A549 (cell line): Measurements from ENCODE around the gene RNF43. TPM values are rescaled to one million over a fixed set of nuclear protein-coding genes. Genes with fewer than 3 reads are reported as not detected.

Source experiments
- ATAC-seq, 2 experiments: fragments of 200-7000 bp in 1 of 2; fragments of >200 bp in 1 of 2; cut with Nextera tagmentation in 1 of 2; cut with Tn5 transposase in 1 of 2; 3 replicates each; pipeline versions ENCODE4 v1.8.0 to v1.9.1; 2018 to 2020; ENCODE audit warnings: mild to moderate bottlenecking in 1 of 2, moderate library complexity in 1 of 2
- CTCF ChIA-PET: fragments of 300-600 bp; sonication (Branson Sonifier 250); formaldehyde crosslinking; extraction: SDS; loops from one replicate; lab custom pipeline; 2021; ENCODE audit warnings: antibody characterized with exemption, inconsistent platforms; lab: Yijun Ruan, JAX
- POLR2A ChIA-PET: fragments of 350-600 bp; formaldehyde crosslinking; extraction: SDS; loops from one replicate; lab custom pipeline; 2021; ENCODE audit warnings: antibody characterized with exemption, inconsistent platforms; lab: Yijun Ruan, JAX
- DNase-seq, 2 experiments: peaks; one replicate each; pipeline versions ENCODE4 v3.0.0 to v3.0.0-alpha.2; 2011 to 2016; ENCODE audit warnings: low read depth in 1 of 2, low spot score in 1 of 2
- FAIRE-seq: peaks from 2 replicates; lab custom pipeline; 2011; peaks lifted over from hg19 to GRCh38; lab: Jason Lieb, UNC
- H3K27ac ChIP-seq, 2 experiments: fragments of >200 bp; sonication (Bioruptor Twin); formaldehyde crosslinking; 3 replicates each; pipeline ENCODE4 v1.5.1; 2016 to 2017
- H3K4me1 ChIP-seq: fragments of >200 bp; sonication (Bioruptor Twin); formaldehyde crosslinking; 3 replicates; pipeline ENCODE4 v1.6.1; 2016
- H3K4me2 ChIP-seq: fragments of >200 bp; sonication (Bioruptor Twin); formaldehyde crosslinking; 3 replicates; pipeline ENCODE4 v1.6.1; 2016
- H3K4me3 ChIP-seq: fragments of >200 bp; sonication (Bioruptor Twin); formaldehyde crosslinking; 3 replicates; pipeline ENCODE4 v1.5.1; 2016
- H3K9me3 ChIP-seq: fragments of >200 bp; sonication (Bioruptor Twin); formaldehyde crosslinking; 3 replicates; pipeline ENCODE4 v1.6.1; 2016
- CTCF ChIP-seq: fragments of >200 bp; sonication (Bioruptor Twin); formaldehyde crosslinking; IDR thresholded peaks from 3 replicates; pipeline ENCODE4 v1.5.1; 2016
- EHMT2 ChIP-seq: fragments of 200-600 bp; sonication (generic); IDR thresholded peaks from 2 replicates; pipeline ENCODE4 v1.6.1; 2016; ENCODE audit warnings: antibody characterized with exemption, low read depth, mild to moderate bottlenecking, moderate library complexity
- ELK1 ChIP-seq: fragments of 150-350 bp; IDR thresholded peaks from 2 replicates; pipeline ENCODE4 v1.6.1; 2014; ENCODE audit warnings: low read depth, mild to moderate bottlenecking, low read length
- FOSB ChIP-seq: fragments of 250-450 bp; sonication (Bioruptor Pico); IDR thresholded peaks from 2 replicates; pipeline ENCODE4 v1.5.0; 2020; ENCODE audit warnings: mild to moderate bottlenecking, moderate library complexity
- FOSL2 ChIP-seq, 2 experiments: fragments of 450-650 bp in 1 of 2; fragments of >200 bp in 1 of 2; sonication (Bioruptor Twin) in 1 of 2; formaldehyde crosslinking; IDR thresholded peaks; 2 replicates each; pipeline versions ENCODE4 v1.5.0 to v1.6.1; 2016 to 2020; ENCODE audit warnings: mild to moderate bottlenecking in 1 of 2, moderate library complexity in 1 of 2
- HOXA7 ChIP-seq: fragments of 250-450 bp; sonication (Bioruptor Pico); IDR thresholded peaks from 2 replicates; pipeline ENCODE4 v1.5.0; 2020; ENCODE audit warnings: mild to moderate bottlenecking, moderate library complexity
- JUN ChIP-seq, 2 experiments: fragments of >200 bp; sonication (Bioruptor Twin); formaldehyde crosslinking; IDR thresholded peaks; 2 replicates in 1 of 2; 3 replicates in 1 of 2; pipeline ENCODE4 v1.6.1; 2016 to 2017
- MAX ChIP-seq: IDR thresholded peaks from 2 replicates; pipeline ENCODE4 v1.6.1; 2012
- MAZ ChIP-seq: fragments of 150-350 bp; IDR thresholded peaks from 2 replicates; pipeline ENCODE4 v1.6.1; 2014; ENCODE audit warnings: antibody characterized with exemption, low read depth, low read length, borderline replicate concordance
- NFE2L2 ChIP-seq: fragments of 150-350 bp; conservative IDR thresholded peaks from 2 replicates; pipeline ENCODE4 v1.6.1; 2014; ENCODE audit warnings: low read length
- POLR2AphosphoS2 ChIP-seq: conservative IDR thresholded peaks from 2 replicates; pipeline ENCODE4 v1.6.1; 2012; ENCODE audit warnings: low read length, improper control_type of control experiment, inconsistent platforms
- REST ChIP-seq: fragments of 200-600 bp; sonication (generic); IDR thresholded peaks from 2 replicates; pipeline ENCODE4 v1.6.1; 2016; ENCODE audit warnings: antibody characterized with exemption, mild to moderate bottlenecking, moderate library complexity
- SMC3 ChIP-seq: fragments of >200 bp; sonication (Bioruptor Twin); formaldehyde crosslinking; IDR thresholded peaks from 3 replicates; pipeline ENCODE4 v1.6.1; 2018; ENCODE audit warnings: inconsistent platforms
- SREBF2 ChIP-seq: fragments of 450-650 bp; IDR thresholded peaks from 2 replicates; pipeline ENCODE4 v1.6.1; 2014; ENCODE audit warnings: mild to moderate bottlenecking, moderate library complexity
- TFCP2L1 ChIP-seq: fragments of 250-450 bp; sonication (Bioruptor Pico); IDR thresholded peaks from 2 replicates; pipeline ENCODE4 v1.5.0; 2021; ENCODE audit warnings: mild to moderate bottlenecking
- USF2 ChIP-seq: fragments of 450-650 bp; IDR thresholded peaks from 2 replicates; pipeline ENCODE4 v1.6.1; 2014; ENCODE audit warnings: antibody characterized with exemption
- ZFP36 ChIP-seq: fragments of 450-650 bp; IDR thresholded peaks from 2 replicates; pipeline ENCODE4 v1.6.1; 2014; ENCODE audit warnings: borderline replicate concordance; ENCODE audit not compliant: partially characterized antibody
- ZNF302 ChIP-seq: fragments of 250-450 bp; sonication (Bioruptor Pico); IDR thresholded peaks from 2 replicates; pipeline ENCODE4 v1.9.0; 2021; ENCODE audit warnings: inconsistent platforms, mild to moderate bottlenecking, moderate library complexity
- WGBS: methylation state at CpG from one replicate; pipeline ENCODE4 v1.1.6; 2017; ENCODE audit errors: missing lambda C conversion rate; 5-methylcytosine and 5-hydroxymethylcytosine counted together
- polyA plus RNA-seq, 4 experiments: library from polyadenylated mRNA; depleted of rRNA in 3 of 4; stranded (reverse); fragments of >200 nt; fragmentation: RNase III in 1 of 4; extraction: RNeasy Plus Mini Kit Qiagen cat#74134 plus additional on column Dnase treatment in 1 of 4; gene quantifications; 2 replicates in 3 of 4; 3 replicates in 1 of 4; pipeline ENCODE4 v1.2.3, GENCODE V29; 2011 to 2017
- TF ChIP-seq, protein P1 (sequence below): fragments of >200 bp; sonication (Bioruptor Twin); formaldehyde crosslinking; IDR thresholded peaks from 2 replicates; pipeline ENCODE4 v1.6.1; 2016
- TF ChIP-seq, protein P2 (sequence below): IDR thresholded peaks from 2 replicates; pipeline ENCODE4 v1.6.1; 2012; ENCODE audit warnings: low read depth, borderline replicate concordance

RNF43 gene
- polyA plus RNA-seq, 2 of the 4 experiments (the other 2 are of a cell fraction), result 2.5 to 6.6 TPM

GRCh38 chr17:58380207-58381123 is 36.9 kb downstream of the RNF43 start:
- H3K4me1 ChIP-seq, result peaks cover 82% of the 10 kb centered on the region
- POLR2A ChIA-PET, result interaction anchor here (0.7 to 4.1 kb wide), 2 partner anchors 28 to 29 kb away, joined by 3 to 17 read pairs; partner anchors contain the start of gene SUPT4H1
- DNase-seq, result no peak

More at GRCh38 chr17:58380207-58381123, 36.9 kb downstream of the RNF43 start:
- no peaks in the 10 kb centered on the region for H3K9me3 ChIP-seq
- peak; percentile 61 for FAIRE-seq
- no peak for TF ChIP-seq USF2
- TF ChIP-seq HOXA7 (CRISPR knock-in tag), result no peak
- TF ChIP-seq EHMT2, result no peak
- no peak for TF ChIP-seq POLR2AphosphoS2
- no peak for TF ChIP-seq ZNF302 (CRISPR knock-in tag)
- no peak for TF ChIP-seq SMC3
- no peak for TF ChIP-seq REST
- TF ChIP-seq ELK1, result no peak
- TF ChIP-seq FOSB (CRISPR knock-in tag), result no peak
- no peak for TF ChIP-seq MAZ
- TF ChIP-seq SREBF2, result no peak
- TF ChIP-seq, protein P1, sequence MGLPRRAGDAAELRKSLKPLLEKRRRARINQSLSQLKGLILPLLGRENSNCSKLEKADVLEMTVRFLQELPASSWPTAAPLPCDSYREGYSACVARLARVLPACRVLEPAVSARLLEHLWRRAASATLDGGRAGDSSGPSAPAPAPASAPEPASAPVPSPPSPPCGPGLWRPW, result no peak
- TF ChIP-seq NFE2L2, result no peak
- TF ChIP-seq ZFP36, result no peak
- no peak for TF ChIP-seq FOSL2 (IDR thresholded peaks at IDR 0.05)
- TF ChIP-seq FOSL2 (CRISPR knock-in tag; IDR thresholded peaks at IDR 0.05), result no peak
- TF ChIP-seq MAX, result no peak
- no peak for TF ChIP-seq CTCF
- TF ChIP-seq, protein P2, sequence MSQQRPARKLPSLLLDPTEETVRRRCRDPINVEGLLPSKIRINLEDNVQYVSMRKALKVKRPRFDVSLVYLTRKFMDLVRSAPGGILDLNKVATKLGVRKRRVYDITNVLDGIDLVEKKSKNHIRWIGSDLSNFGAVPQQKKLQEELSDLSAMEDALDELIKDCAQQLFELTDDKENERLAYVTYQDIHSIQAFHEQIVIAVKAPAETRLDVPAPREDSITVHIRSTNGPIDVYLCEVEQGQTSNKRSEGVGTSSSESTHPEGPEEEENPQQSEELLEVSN, result no peak
- TF ChIP-seq JUN (IDR thresholded peaks at IDR 0.05), result no peak
- no peak for TF ChIP-seq TFCP2L1 (CRISPR knock-in tag)
- TF ChIP-seq, all 56 proteins: peak for 0
- H3K27ac ChIP-seq, result peak overlapping the region; percentile 73 to 75
- 87% methylated on average over 5 of the region's 5 CpGs for WGBS
- no peak for ATAC-seq
- CTCF ChIA-PET, result interaction anchor here (0.9 to 6.3 kb wide), 11 partner anchors 9 to 355 kb away, joined by 3 to 31 read pairs (median 4); partner anchors contain the start of gene RNF43
- H3K4me3 ChIP-seq, result no peak overlapping the region
- peak overlapping the region; percentile 65 for H3K4me2 ChIP-seq
